ENCODE data around the gene NMNAT2. TPM values are rescaled to one million over a fixed set of nuclear protein-coding genes. Genes with fewer than 3 reads are reported as not detected.

NMNAT2 gene
- total and polyA plus RNA-seq, 2 of the 8 experiments (the other 6 are each of a cell fraction or from before 2014, with no cell fraction given) = 6.5 to 20.9 TPM

DNA sequence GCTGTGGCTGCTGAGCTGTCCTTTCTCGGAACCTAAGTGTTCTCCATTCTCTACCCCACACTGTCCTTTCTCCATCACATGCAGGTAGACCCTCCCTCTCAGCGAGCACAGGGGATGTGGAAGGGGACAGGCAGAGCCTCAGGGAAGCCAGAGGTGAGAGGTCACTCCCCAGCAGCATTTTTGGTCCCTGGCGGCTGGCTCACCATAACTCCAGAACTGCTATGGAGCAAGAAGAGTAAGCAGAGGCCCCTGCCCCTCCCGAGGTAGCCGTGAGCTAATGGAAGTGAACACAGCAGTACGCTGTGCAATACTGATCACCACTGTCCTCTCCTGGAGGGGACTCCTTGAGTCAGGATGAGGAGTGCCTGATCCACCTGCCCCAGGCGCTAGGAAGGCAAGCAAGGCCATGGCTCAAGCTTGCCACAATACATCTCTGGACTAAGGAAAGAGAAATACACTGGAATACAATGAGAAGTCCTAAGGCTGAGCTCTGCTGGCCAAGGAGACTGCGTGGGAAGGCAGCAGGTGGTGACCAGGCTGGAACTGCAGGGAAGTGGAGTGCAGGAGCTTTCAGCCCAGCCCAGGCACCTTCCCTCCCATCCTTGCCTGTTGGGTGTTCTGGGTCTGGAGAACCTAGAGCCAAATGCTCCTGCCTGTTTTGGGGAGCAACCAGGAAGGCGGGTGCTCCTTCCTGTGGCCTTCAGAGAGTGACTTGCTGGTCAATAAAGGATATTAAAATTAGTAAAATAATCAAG, 135.9 kb downstream of the NMNAT2 start:
- Histone ChIP-seq H3K9me3 (ENCODE audit: insufficient read depth in 2 of 2, low read depth in 1 of 2, low read length in 1 of 2) (no peaks in the 10 kb centered on the region), H3K23me2 (ENCODE audit: low read depth, low read length) (no peaks in the 10 kb centered on the region), H4K20me1 (replicated peaks in 1 of 2; ENCODE audit: control insufficient read depth in 1 of 2, insufficient read depth in 2 of 2, low read length in 2 of 2) (no peaks in the 10 kb centered on the region), H2AK5ac (ENCODE audit: low read depth, low read length) (0 out of 2 replicates have a peak overlapping the region, but pooled peaks have one; percentile 41), H3K79me1 (ENCODE audit: low read depth, low read length) (no peaks in the 10 kb centered on the region), H2BK5ac (ENCODE audit: low read depth, low read length) (peak overlapping the region; percentile 92), H2BK12ac (ENCODE audit: low read depth, low read length) (peak overlapping the region; percentile 89), H2BK120ac (replicated peaks; ENCODE audit: low read depth, low read length) (no peak overlapping the region), H3K4me3 (ENCODE audit: extremely low read depth in 1 of 4, insufficient read depth in 2 of 4, low read depth in 3 of 4, low read length in 4 of 4) (no peak overlapping the region), H3K18ac (ENCODE audit: extremely low read depth, low read length) (peak overlapping the region; percentile 68), H3K4me1 (replicated peaks in 1 of 4; ENCODE audit: control insufficient read depth in 3 of 4, insufficient read depth in 4 of 4, low read length in 3 of 4) (peaks cover 14 to 23% (median 18%) of the 10 kb centered on the region in 4 experiments), H3K23ac (ENCODE audit: insufficient read length) (no peak overlapping the region), H3K27me3 (replicated peaks in 1 of 4; ENCODE audit: control insufficient read depth in 3 of 4, extremely low read depth in 1 of 4, insufficient read depth in 3 of 4, low read length in 3 of 4) (no peaks in the 10 kb centered on the region), H3K36me3 (ENCODE audit: control insufficient read depth in 2 of 4, insufficient read depth in 4 of 4, low read length in 3 of 4) (no peaks in the 10 kb centered on the region), H4K91ac (replicated peaks; ENCODE audit: insufficient read length, low read length) (peak overlapping the region; percentile 8), H2BK20ac (ENCODE audit: low read length) (peak overlapping the region; percentile 75; the same call in 1 of the 2 replicates), H3K9ac (replicated peaks in 1 of 4; ENCODE audit: extremely low read depth in 1 of 4, low read depth in 3 of 4, low read length in 3 of 4) (no peak overlapping the region), H2AFZ (ENCODE audit: low read length) (peak overlapping the region; percentile 65), H4K5ac (ENCODE audit: insufficient read length, low read depth, low read length) (no peak overlapping the region), H3K14ac (ENCODE audit: insufficient read length) (no peak overlapping the region), H3K79me2 (ENCODE audit: control insufficient read depth in 1 of 2, insufficient read depth in 2 of 2, low read length in 2 of 2) (no peaks in the 10 kb centered on the region), H3K27ac (ENCODE audit: low read depth, low read length) (no peak overlapping the region), H3K4me2 (ENCODE audit: insufficient read depth in 1 of 2, low read depth in 2 of 2, low read length in 2 of 2) (no peak overlapping the region), H2BK15ac (ENCODE audit: low read length) (peak overlapping the region; percentile 89; the same call in 1 of the 2 replicates), H4K8ac (ENCODE audit: extremely low read depth, insufficient read depth, low read length) (no peak overlapping the region; the same call in 1 of the 2 replicates), H3K56ac (replicated peaks; ENCODE audit: insufficient read length, low read depth, low read length) (no peak overlapping the region), H3K4ac (replicated peaks; ENCODE audit: insufficient read length, low read depth, low read length) (peak overlapping the region; percentile 11)
- TF ChIP-seq RXRA (IDR thresholded peaks at IDR 0.05; ENCODE audit: insufficient read depth, low read depth, low read length) = no peak
- no peak for TF ChIP-seq BCL11A (IDR thresholded peaks at IDR 0.05; ENCODE audit: low read depth in 2 of 2, low read length in 2 of 2)
- no peak for TF ChIP-seq TBP (IDR thresholded peaks at IDR 0.05; ENCODE audit: low read depth, low read length)
- CTCF ChIA-PET (ENCODE audit: partially characterized antibody) = interaction anchor here (0.7 to 6.8 kb wide), 48 partner anchors 9 to 403 kb away, joined by 3 to 84 read pairs (median 4); no protein-coding TSS in a partner anchor
- POLR2A ChIA-PET (ENCODE audit: partially characterized antibody) = interaction anchor here (1.1 kb wide), 2 partner anchors 9 to 41 kb away, joined by 3 read pairs; no protein-coding TSS in a partner anchor
- FAIRE-seq (no peak), DNase-seq (ENCODE audit: low read depth in 1 of 2, low spot score in 2 of 2) (no peak)
- 88% methylated on average over 9 of the region's 9 CpGs; no CpG with 5 or more reads in 1 of the 2 experiments for WGBS, 2 experiments (ENCODE audit: extremely low coverage in 1 of 2, insufficient coverage in 1 of 2, insufficient read length in 1 of 2, insufficient replicate concordance in 2 of 2, low coverage in 1 of 2, low lambda C conversion rate in 2 of 2, missing lambda C conversion rate in 1 of 2)
